Measurements from ENCODE around the gene RIPK4.

DNA sequence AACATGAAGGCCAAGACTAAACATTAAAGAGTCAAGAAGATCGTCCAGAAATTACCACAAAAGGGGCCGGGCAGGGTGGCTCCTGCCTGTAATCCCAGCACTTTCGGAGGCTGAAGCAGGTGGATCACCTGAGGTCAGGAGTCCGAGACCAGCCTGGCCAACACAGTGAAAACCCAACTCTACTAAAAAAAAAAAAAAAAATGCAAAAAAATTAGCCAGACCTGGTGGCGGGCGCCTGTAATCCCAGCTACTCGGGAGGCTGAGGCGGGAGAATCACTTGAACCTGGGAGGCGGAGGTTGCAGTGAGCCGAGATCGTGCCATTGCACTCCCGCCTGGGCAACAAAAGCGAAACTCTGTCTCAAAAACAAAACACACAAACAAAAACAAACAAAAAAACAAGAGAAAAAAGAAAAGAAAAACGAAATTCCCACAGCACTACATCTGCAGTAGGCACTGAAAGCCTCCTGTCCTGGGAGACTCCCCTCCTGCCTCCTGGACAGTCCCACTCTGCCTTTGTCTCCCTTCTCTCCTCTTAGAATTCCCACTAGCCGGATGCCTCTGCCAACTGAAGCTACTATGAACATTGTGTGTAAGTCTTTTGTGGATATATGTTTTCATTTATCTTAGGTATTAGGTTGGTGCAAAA lies 17.7 kb upstream of the RIPK4 start:
- TF ChIP-seq POLR2AphosphoS5 (IDR thresholded peaks at IDR 0.05) (no peak), EP300 (IDR thresholded peaks at IDR 0.05) (no peak)
